GM12878 (cell line): ENCODE data around the gene SYNDIG1. TPM values are rescaled to one million over a fixed set of nuclear protein-coding genes. Genes with fewer than 3 reads are reported as not detected.

Experiments used
- ATAC-seq: fragments of 200-7000 bp; cut with Tn5 transposase; 3 replicates; pipeline ENCODE4 v1.9.1; 2020; ENCODE audit warnings: mild to moderate bottlenecking, moderate library complexity
- BruUV-seq: library from RNA; stranded (reverse); fragments of 400-500 nt; replicated peaks from 2 replicates; lab custom pipeline; 2021; lab: Mats Ljungman, UMichigan
- CTCF ChIA-PET: fragments of 300-600 bp; sonication (Branson Sonifier 250); formaldehyde crosslinking; extraction: SDS; loops from one replicate; lab custom pipeline; 2021; ENCODE audit warnings: inconsistent platforms; lab: Yijun Ruan, JAX
- POLR2A ChIA-PET: fragments of 350-600 bp; formaldehyde crosslinking; extraction: SDS; loops from one replicate; lab custom pipeline; 2021; ENCODE audit warnings: inconsistent platforms; lab: Charles Lee
- RAD21 ChIA-PET: fragments of 300-600 bp; sonication (Branson Sonifier 250); formaldehyde crosslinking; loops from one replicate; lab custom pipeline; 2023; ENCODE audit warnings: antibody characterized with exemption; ENCODE audit not compliant: unreplicated experiment; lab: Charles Lee
- SMC1A ChIA-PET: fragments of 300-600 bp; sonication (Branson Sonifier 250); formaldehyde crosslinking; loops from one replicate; lab custom pipeline; 2023; ENCODE audit not compliant: unreplicated experiment, uncharacterized antibody; lab: Charles Lee
- DNase-seq: peaks from one replicate; pipeline ENCODE4 v3.0.0-alpha.2; 2011; ENCODE audit warnings: low read depth, low spot score
- FAIRE-seq: peaks from 3 replicates; lab custom pipeline; 2011; peaks lifted over from hg19 to GRCh38; lab: Jason Lieb, UNC
- H2AFZ ChIP-seq: 2 replicates; pipeline ENCODE4 v1.6.0; 2011; ENCODE audit warnings: low read depth, low read length, control low read depth; ENCODE audit not compliant: control insufficient read depth
- H3K27ac ChIP-seq: 2 replicates; pipeline ENCODE4 v1.5.1; 2011; ENCODE audit warnings: control low read depth; ENCODE audit not compliant: control insufficient read depth, insufficient read depth
- H3K27me3 ChIP-seq, 2 experiments: replicated peaks in 1 of 2; 2 replicates each; pipeline versions ENCODE4 v1.6.0 to v1.6.1; 2011; ENCODE audit warnings: low read length in 1 of 2; ENCODE audit not compliant: control insufficient read depth in 2 of 2, insufficient read depth in 2 of 2
- H3K36me3 ChIP-seq, 2 experiments: 2 replicates each; pipeline ENCODE4 v1.5.1; 2011; ENCODE audit warnings: low read length in 1 of 2; ENCODE audit not compliant: control insufficient read depth in 2 of 2, insufficient read depth in 2 of 2
- H3K4me1 ChIP-seq: 2 replicates; pipeline ENCODE4 v1.6.1; 2011; ENCODE audit warnings: mild to moderate bottlenecking, low read length, moderate library complexity, mixed read lengths; ENCODE audit not compliant: control insufficient read depth, insufficient read depth
- H3K4me2 ChIP-seq: 2 replicates; pipeline ENCODE4 v1.6.0; 2011; ENCODE audit warnings: control low read depth; ENCODE audit not compliant: control insufficient read depth, insufficient read depth
- H3K4me3 ChIP-seq: fragments of 200-600 bp; sonication (generic); 2 replicates; pipeline ENCODE4 v1.5.1; 2016
- H3K79me2 ChIP-seq: 2 replicates; pipeline ENCODE4 v1.6.0; 2011; ENCODE audit warnings: low read length; ENCODE audit not compliant: control insufficient read depth, insufficient read depth
- H3K9ac ChIP-seq: 2 replicates; pipeline ENCODE4 v1.8.0; 2011; ENCODE audit warnings: low read length, control low read depth, mixed read lengths; ENCODE audit not compliant: control insufficient read depth, insufficient read depth
- H3K9me3 ChIP-seq: replicated peaks from 3 replicates; pipeline ENCODE4 v1.5.1; 2011; ENCODE audit warnings: mild to moderate bottlenecking, low read length; ENCODE audit not compliant: control insufficient read depth, insufficient read depth
- H4K20me1 ChIP-seq: 2 replicates; pipeline ENCODE4 v1.6.0; 2011; ENCODE audit not compliant: control insufficient read depth, insufficient read depth
- ESRRA ChIP-seq: IDR thresholded peaks from 2 replicates; pipeline ENCODE4 v1.6.1; 2012; ENCODE audit warnings: mild to moderate bottlenecking, low read length, improper control_type of control experiment
- FOXK2 ChIP-seq: fragments of 450-650 bp; IDR thresholded peaks from 2 replicates; pipeline ENCODE4 v1.6.1; 2017; ENCODE audit warnings: mild to moderate bottlenecking, moderate library complexity
- HDAC2 ChIP-seq: fragments of 200-600 bp; sonication (generic); IDR thresholded peaks from 2 replicates; pipeline ENCODE4 v1.6.1; 2017
- JUNB ChIP-seq: IDR thresholded peaks from 2 replicates; pipeline ENCODE4 v1.6.1; 2016; ENCODE audit warnings: antibody characterized with exemption, mild to moderate bottlenecking
- MXI1 ChIP-seq: fragments of 150-350 bp; IDR thresholded peaks from 2 replicates; pipeline ENCODE4 v1.6.1; 2011; ENCODE audit warnings: low read depth, mild to moderate bottlenecking, inconsistent platforms, low read length, improper control_type of control experiment
- NRF1 ChIP-seq: conservative IDR thresholded peaks from 2 replicates; pipeline ENCODE4 v1.6.1; 2011; ENCODE audit warnings: mild to moderate bottlenecking, low read depth, low read length, improper control_type of control experiment
- RFX5 ChIP-seq: IDR thresholded peaks from 2 replicates; pipeline ENCODE4 v1.6.1; 2011; ENCODE audit warnings: low read depth, low read length, improper control_type of control experiment
- STAT3 ChIP-seq: IDR thresholded peaks from 2 replicates; pipeline ENCODE4 v1.6.1; 2011; ENCODE audit warnings: low read depth, low read length, improper control_type of control experiment
- WGBS: methylation state at CpG from one replicate; pipeline ENCODE4 v1.1.6; 2016; ENCODE audit warnings: low lambda C conversion rate; ENCODE audit not compliant: insufficient replicate concordance, insufficient coverage; ENCODE audit errors: missing lambda C conversion rate; 5-methylcytosine and 5-hydroxymethylcytosine counted together
- in situ Hi-C: fragments of 300-500 bp; cut with MboI; formaldehyde crosslinking; loops from 9 replicates; pipeline ENCODE4 v1.14.3; 2018; ENCODE audit warnings: mixed read lengths
- intact Hi-C: fragments of 100-400 bp; cut with micrococcal nuclease; formaldehyde crosslinking; loops from one replicate; pipeline ENCODE4 v1.14.2; 2022; ENCODE audit not compliant: unreplicated experiment
- polyA plus RNA-seq, 11 experiments: library from polyadenylated mRNA; depleted of rRNA in 4 of 11; unstranded in 6 of 11; stranded (reverse) in 5 of 11; fragments of >200 nt; fragmentation: Nextera tagmentation in 4 of 11; fragmentation: Illumina TruSeq in 1 of 11; extraction: Ambion mirVana in 4 of 11; extraction: Trizol in 1 of 11; gene quantifications; 1 replicate in 1 of 11; 2 replicates in 10 of 11; pipeline versions ENCODE4 v1.2.1 to v1.2.3, GENCODE V29; 2011 to 2016; ENCODE audit warnings: inconsistent platforms in 2 of 11, missing spikeins in 2 of 11, low read depth in 1 of 11
- total RNA-seq, 4 experiments: library from RNA; depleted of rRNA in 3 of 4; stranded (reverse); fragments of >200 nt in 3 of 4; fragmentation: Illumina TruSeq in 1 of 4; extraction: Trizol in 1 of 4; gene quantifications; 2 replicates each; pipeline versions ENCODE4 v1.2.1 to v1.2.3, GENCODE V29; 2013 to 2021
- TF ChIP-seq, protein P1 (sequence below): fragments of 450-650 bp; IDR thresholded peaks from 2 replicates; pipeline ENCODE4 v1.6.1; 2014; ENCODE audit warnings: mild to moderate bottlenecking
- TF ChIP-seq, protein P2 (sequence below): IDR thresholded peaks from 2 replicates; pipeline ENCODE4 v1.6.1; 2011; ENCODE audit warnings: mild to moderate bottlenecking, low read depth, low read length, moderate library complexity; ENCODE audit not compliant: insufficient replicate concordance

The SYNDIG1 gene
- total and polyA plus RNA-seq, 10 of the 15 experiments (the other 5 are each of a cell fraction or from before 2014, with no cell fraction given) = not detected

DNA sequence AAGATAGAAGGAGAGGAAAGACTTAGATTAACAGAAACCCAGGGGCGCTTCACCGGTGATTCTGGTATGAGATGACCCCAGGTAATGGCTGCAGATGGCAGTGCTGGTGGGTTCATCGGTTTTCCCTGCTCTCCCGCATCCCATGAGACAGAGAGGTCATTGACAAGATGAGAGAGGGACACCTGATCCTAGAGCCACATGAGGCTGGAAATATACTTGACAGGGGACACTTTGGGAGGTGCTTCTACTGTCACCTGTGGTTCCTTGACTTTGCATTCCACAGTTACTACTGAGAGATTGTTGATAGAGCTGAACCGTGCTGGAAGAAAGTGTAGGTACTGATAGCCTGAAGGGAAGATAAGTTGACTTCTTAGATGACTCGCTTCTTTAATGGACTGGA, 74.3 kb downstream of the SYNDIG1 start:
- 11% methylated on average over 6 of the region's 6 CpGs for WGBS
- TF ChIP-seq ESRRA = no peak
- no peak for TF ChIP-seq RFX5
- no peak for TF ChIP-seq STAT3
- TF ChIP-seq MXI1 = no peak
- TF ChIP-seq, protein P1, sequence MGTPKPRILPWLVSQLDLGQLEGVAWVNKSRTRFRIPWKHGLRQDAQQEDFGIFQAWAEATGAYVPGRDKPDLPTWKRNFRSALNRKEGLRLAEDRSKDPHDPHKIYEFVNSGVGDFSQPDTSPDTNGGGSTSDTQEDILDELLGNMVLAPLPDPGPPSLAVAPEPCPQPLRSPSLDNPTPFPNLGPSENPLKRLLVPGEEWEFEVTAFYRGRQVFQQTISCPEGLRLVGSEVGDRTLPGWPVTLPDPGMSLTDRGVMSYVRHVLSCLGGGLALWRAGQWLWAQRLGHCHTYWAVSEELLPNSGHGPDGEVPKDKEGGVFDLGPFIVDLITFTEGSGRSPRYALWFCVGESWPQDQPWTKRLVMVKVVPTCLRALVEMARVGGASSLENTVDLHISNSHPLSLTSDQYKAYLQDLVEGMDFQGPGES = no peak
- no peak for TF ChIP-seq FOXK2
- TF ChIP-seq JUNB = no peak
- TF ChIP-seq, protein P2, sequence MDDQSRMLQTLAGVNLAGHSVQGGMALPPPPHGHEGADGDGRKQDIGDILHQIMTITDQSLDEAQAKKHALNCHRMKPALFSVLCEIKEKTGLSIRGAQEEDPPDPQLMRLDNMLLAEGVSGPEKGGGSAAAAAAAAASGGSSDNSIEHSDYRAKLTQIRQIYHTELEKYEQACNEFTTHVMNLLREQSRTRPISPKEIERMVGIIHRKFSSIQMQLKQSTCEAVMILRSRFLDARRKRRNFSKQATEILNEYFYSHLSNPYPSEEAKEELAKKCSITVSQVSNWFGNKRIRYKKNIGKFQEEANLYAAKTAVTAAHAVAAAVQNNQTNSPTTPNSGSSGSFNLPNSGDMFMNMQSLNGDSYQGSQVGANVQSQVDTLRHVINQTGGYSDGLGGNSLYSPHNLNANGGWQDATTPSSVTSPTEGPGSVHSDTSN = no peak
- TF ChIP-seq HDAC2 = no peak
- TF ChIP-seq NRF1 = no peak

More for the DNA sequence above, 74.3 kb downstream of the SYNDIG1 start:
- intact Hi-C loops = no loop called here
- Histone ChIP-seq H3K4me3 (no peak overlapping the region), H4K20me1 (no peaks in the 10 kb centered on the region), H3K79me2 (no peaks in the 10 kb centered on the region), H2AFZ (no peak overlapping the region), H3K4me1 (no peaks in the 10 kb centered on the region), H3K9ac (no peak overlapping the region), H3K9me3 (no peaks in the 10 kb centered on the region), H3K4me2 (no peak overlapping the region), H3K27ac (no peak overlapping the region), H3K36me3 (no peaks in the 10 kb centered on the region), H3K27me3 (no peaks in the 10 kb centered on the region)
- no peak for ATAC-seq
- BruUV-seq = no TSS peak
- POLR2A ChIA-PET = no interaction called here
- RAD21 ChIA-PET = no interaction called here
- no peak for DNase-seq
- no peak for FAIRE-seq
- SMC1A ChIA-PET = no interaction called here
- CTCF ChIA-PET = no interaction called here
- in situ Hi-C loops = no loop called here
